ENCODE measurements around the gene ARHGAP19.

Gene ARHGAP19

GRCh38 chr10:97207131-97207530, 85.3 kb downstream of the ARHGAP19 start:
- DNase-seq (ENCODE audit: low read depth), result no peak

GRCh38 chr10:97204826-97205679, 87.4 kb downstream of the ARHGAP19 start:
- no peak for DNase-seq (ENCODE audit: low read depth)
- H3K4me3 ChIP-seq (ENCODE audit: low read depth, low read length), result no peak overlapping the region

More at GRCh38 chr10:97207131-97207530, 85.3 kb downstream of the ARHGAP19 start:
- H3K4me3 ChIP-seq (ENCODE audit: low read depth, low read length), result no peak overlapping the region

- no peak for DNase-seq (ENCODE audit: low read depth)
These were observed 89.2 kb downstream of the ARHGAP19 start for GRCh38 chr10:97203220-97203619.

GRCh38 chr10:97200616-97201015, 91.8 kb downstream of the ARHGAP19 start:
- H3K4me3 ChIP-seq (ENCODE audit: low read depth, low read length), result no peak overlapping the region
- DNase-seq (ENCODE audit: low read depth), result no peak

More at GRCh38 chr10:97203220-97203619, 89.2 kb downstream of the ARHGAP19 start:
- no peak overlapping the region for H3K4me3 ChIP-seq (ENCODE audit: low read depth, low read length)

- no peak for DNase-seq (ENCODE audit: low read depth)
- H3K4me3 ChIP-seq (ENCODE audit: low read depth, low read length), result no peak overlapping the region
These were observed 93.3 kb downstream of the ARHGAP19 start for GRCh38 chr10:97199152-97199551.

- DNase-seq (ENCODE audit: low read depth), result no peak
These were observed 95.4 kb downstream of the ARHGAP19 start for GRCh38 chr10:97197030-97197500.

GRCh38 chr10:97196223-97197029, 96.0 kb downstream of the ARHGAP19 start:
- DNase-seq (ENCODE audit: low read depth), result no peak
- H3K4me3 ChIP-seq (ENCODE audit: low read depth, low read length), result peak overlapping the region; percentile 56

More at GRCh38 chr10:97197030-97197500, 95.4 kb downstream of the ARHGAP19 start:
- no peak overlapping the region for H3K4me3 ChIP-seq (ENCODE audit: low read depth, low read length)

GRCh38 chr10:97195706-97196222, 96.7 kb downstream of the ARHGAP19 start:
- no peak for DNase-seq (ENCODE audit: low read depth)
- H3K4me3 ChIP-seq (ENCODE audit: low read depth, low read length), result peak overlapping the region; percentile 56

GRCh38 chr10:97192952-97193435, 99.4 kb downstream of the ARHGAP19 start:
- H3K4me3 ChIP-seq (ENCODE audit: low read depth, low read length), result no peak overlapping the region
- DNase-seq (ENCODE audit: low read depth), result no peak

GRCh38 chr10:97190450-97190849, 102.0 kb downstream of the ARHGAP19 start:
- H3K4me3 ChIP-seq (ENCODE audit: low read depth, low read length), result no peak overlapping the region
- no peak for DNase-seq (ENCODE audit: low read depth)

GRCh38 chr10:97188261-97188711, 104.2 kb downstream of the ARHGAP19 start:
- DNase-seq (ENCODE audit: low read depth), result no peak

GRCh38 chr10:97186911-97187310, 105.5 kb downstream of the ARHGAP19 start:
- no peak for DNase-seq (ENCODE audit: low read depth)
- no peak overlapping the region for H3K4me3 ChIP-seq (ENCODE audit: low read depth, low read length)

More at GRCh38 chr10:97188261-97188711, 104.2 kb downstream of the ARHGAP19 start:
- H3K4me3 ChIP-seq (ENCODE audit: low read depth, low read length), result no peak overlapping the region

GRCh38 chr10:97185326-97186058, 106.9 kb downstream of the ARHGAP19 start, which contains the start of gene SLIT1:
SLIT1 (minus strand) TSS chr10:97185959; CDS start chr10:97185674, 285 bp downstream.
- H3K4me3 ChIP-seq (ENCODE audit: low read depth, low read length), result no peak within 1 kb of the TSS
- DNase-seq (ENCODE audit: low read depth), result no peak

GRCh38 chr10:97184971-97185325, 107.5 kb downstream of the ARHGAP19 start:
- no peak overlapping the region for H3K4me3 ChIP-seq (ENCODE audit: low read depth, low read length)
- no peak for DNase-seq (ENCODE audit: low read depth)

- no peak for DNase-seq (ENCODE audit: low read depth)
- no peak overlapping the region for H3K4me3 ChIP-seq (ENCODE audit: low read depth, low read length)
These were observed 109.1 kb downstream of the ARHGAP19 start for GRCh38 chr10:97183314-97183713.

GRCh38 chr10:97182288-97182990, 110.0 kb downstream of the ARHGAP19 start:
- H3K4me3 ChIP-seq (ENCODE audit: low read depth, low read length), result no peak overlapping the region

GRCh38 chr10:97180986-97181385, 111.5 kb downstream of the ARHGAP19 start:
- no peak overlapping the region for H3K4me3 ChIP-seq (ENCODE audit: low read depth, low read length)
- no peak for DNase-seq (ENCODE audit: low read depth)

More at GRCh38 chr10:97182288-97182990, 110.0 kb downstream of the ARHGAP19 start:
- DNase-seq (ENCODE audit: low read depth), result no peak

GRCh38 chr10:97180363-97180755, 112.1 kb downstream of the ARHGAP19 start:
- no peak for DNase-seq (ENCODE audit: low read depth)

More at GRCh38 chr10:97180363-97180755, 112.1 kb downstream of the ARHGAP19 start:
- no peak overlapping the region for H3K4me3 ChIP-seq (ENCODE audit: low read depth, low read length)
